Measurements from ENCODE around the gene PLIN5.

The PLIN5 gene

DNA sequence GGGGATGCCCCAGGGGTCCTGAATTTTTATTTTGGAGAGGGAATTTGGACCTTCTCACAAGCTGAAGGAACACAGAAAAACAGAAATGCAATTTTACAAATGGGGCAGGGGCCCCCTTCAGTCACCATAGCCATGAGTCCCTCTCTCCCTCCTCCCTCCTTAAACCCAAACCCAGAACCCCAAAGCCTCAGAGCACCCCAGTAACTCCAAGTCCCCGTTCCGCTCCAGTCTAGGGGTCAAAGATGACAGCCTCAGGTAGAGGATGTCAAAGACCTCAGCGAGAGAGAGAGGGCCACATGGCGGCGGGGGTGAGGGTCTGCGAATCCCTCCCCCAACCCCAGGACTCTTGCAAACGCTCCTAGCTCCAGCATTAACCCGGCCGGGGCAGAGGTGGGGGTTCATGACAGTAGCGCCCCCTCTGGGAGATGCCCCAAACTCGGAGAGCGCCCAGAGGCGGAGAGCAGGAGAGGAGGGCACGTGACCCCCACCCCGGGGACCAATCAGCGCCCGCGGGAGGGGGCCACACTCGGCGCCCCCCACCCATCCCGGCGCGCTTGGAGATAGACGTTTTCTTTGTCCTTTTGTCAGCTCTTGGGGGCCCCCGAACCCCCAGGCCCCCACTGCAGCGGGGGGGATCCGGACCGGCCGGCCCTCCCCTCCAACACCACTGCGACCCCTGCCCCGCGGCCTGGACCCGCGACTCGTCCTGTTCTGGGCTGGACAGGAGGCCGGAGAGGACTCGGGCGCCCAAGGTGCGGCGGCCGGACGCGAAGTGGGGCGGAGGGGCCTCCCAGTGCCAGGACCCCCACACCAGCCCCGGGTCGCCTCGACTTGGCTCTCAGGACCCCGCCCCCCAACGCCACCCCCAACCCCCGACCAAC is 45.2 kb upstream of the PLIN5 start:
- no peak overlapping the region for H3K4me3 ChIP-seq (ENCODE audit: low read depth, low read length)
- DNase-seq (ENCODE audit: low read depth), result no peak
- TF ChIP-seq, protein P1, sequence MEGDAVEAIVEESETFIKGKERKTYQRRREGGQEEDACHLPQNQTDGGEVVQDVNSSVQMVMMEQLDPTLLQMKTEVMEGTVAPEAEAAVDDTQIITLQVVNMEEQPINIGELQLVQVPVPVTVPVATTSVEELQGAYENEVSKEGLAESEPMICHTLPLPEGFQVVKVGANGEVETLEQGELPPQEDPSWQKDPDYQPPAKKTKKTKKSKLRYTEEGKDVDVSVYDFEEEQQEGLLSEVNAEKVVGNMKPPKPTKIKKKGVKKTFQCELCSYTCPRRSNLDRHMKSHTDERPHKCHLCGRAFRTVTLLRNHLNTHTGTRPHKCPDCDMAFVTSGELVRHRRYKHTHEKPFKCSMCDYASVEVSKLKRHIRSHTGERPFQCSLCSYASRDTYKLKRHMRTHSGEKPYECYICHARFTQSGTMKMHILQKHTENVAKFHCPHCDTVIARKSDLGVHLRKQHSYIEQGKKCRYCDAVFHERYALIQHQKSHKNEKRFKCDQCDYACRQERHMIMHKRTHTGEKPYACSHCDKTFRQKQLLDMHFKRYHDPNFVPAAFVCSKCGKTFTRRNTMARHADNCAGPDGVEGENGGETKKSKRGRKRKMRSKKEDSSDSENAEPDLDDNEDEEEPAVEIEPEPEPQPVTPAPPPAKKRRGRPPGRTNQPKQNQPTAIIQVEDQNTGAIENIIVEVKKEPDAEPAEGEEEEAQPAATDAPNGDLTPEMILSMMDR (IDR thresholded peaks at IDR 0.05; ENCODE audit: low read depth, low read length, missing control alignments), result no peak

DNA sequence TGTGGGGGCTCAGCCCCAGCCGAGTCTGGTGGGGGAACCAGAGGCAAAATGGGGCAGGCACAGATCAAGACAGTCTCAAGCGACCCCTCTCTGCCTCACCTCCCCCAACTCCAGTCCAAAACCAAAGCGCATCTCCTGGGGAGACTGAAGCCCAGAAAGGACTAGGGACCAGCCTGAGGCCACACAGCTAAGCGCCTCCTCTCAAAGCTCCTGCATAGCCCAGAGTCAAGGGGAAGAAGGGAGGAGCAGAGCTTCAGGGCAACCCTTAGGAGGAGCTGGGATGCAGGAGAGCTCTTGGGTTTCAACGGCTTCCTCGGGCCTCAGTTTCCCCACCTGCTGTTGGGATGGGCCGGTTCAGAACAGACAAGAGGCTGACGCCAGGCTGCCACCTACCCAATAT is 44.4 kb upstream of the PLIN5 start:
- TF ChIP-seq, protein P1 (IDR thresholded peaks at IDR 0.05; ENCODE audit: low read depth, low read length, missing control alignments), result no peak
- H3K4me3 ChIP-seq (ENCODE audit: low read depth, low read length), result no peak overlapping the region
- no peak for DNase-seq (ENCODE audit: low read depth)

DNA sequence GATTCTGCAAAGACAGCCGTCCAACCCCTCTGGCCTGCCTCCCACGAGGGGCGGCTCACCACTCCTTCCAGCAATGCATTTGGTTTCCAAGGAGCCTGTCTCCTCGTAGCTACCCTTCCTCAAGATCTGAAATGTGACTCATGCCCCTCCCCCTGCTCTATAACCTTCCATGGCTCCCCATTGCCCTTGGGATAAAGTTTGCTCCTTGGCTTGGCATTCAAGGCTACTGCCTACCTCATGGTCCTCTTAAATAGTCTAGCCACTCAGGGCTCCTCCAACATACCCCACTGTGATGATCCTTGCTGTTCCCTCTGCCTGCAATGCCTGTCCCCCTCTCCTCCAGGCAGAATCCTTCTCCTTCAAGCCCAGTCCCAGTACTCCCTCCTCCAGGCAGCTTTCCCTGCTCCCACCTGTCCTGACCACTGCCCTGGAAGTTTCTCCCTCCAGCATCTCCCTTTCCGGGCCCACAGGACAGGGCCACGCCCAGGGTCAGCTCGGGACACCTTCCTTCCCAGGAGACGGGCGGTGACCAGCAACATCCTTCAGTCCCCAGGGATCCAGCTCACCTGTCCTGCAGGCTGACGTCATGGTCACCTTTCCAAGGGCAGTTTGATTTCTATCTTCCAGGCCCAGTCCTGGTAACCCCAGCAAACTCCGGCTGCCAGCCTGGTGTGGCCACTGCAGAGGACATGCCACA is 43.7 kb upstream of the PLIN5 start:
- TF ChIP-seq, protein P1 (IDR thresholded peaks at IDR 0.05; ENCODE audit: low read depth, low read length, missing control alignments), result no peak
- no peak overlapping the region for H3K4me3 ChIP-seq (ENCODE audit: low read depth, low read length)
- DNase-seq (ENCODE audit: low read depth), result no peak

DNA sequence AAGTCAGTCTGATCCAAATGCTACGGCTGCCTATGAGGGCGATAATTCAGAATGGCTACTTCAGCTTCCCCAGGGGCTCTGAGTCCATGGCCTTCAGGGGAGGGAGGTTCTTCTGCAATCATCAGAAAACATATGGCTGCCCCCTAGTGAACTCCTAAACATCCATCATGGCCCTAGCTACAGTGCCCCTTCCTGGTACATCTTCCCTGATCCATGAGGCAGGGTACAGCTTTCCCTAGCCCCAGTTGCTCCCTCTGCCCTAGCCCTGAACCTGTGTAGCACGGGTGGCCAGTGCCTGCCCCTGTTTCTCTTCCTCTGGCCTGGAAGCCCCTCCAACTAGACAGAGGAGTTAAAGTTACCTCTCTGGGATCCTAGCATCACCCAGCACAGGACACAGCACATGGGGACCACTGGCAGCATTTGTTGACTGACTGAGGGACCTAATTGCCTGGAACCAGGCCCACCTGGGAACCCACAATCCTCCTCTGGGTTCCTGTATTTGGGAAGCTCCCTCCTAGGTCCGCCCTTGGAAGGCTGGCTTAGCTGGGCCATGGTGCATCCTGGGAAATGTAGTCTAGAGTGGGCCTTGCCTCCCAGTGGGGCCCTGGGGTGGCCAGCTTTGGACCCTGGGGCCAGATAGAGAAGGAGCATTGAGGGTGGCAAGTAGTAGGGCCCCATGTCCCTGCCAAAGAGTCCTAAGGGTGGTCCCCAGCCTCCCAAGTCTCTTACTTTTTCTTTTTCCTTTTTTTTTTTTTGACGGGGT is 42.2 kb upstream of the PLIN5 start:
- DNase-seq (ENCODE audit: low read depth), result no peak
- TF ChIP-seq, protein P1 (IDR thresholded peaks at IDR 0.05; ENCODE audit: low read depth, low read length, missing control alignments), result no peak
- no peak overlapping the region for H3K4me3 ChIP-seq (ENCODE audit: low read depth, low read length)

DNA sequence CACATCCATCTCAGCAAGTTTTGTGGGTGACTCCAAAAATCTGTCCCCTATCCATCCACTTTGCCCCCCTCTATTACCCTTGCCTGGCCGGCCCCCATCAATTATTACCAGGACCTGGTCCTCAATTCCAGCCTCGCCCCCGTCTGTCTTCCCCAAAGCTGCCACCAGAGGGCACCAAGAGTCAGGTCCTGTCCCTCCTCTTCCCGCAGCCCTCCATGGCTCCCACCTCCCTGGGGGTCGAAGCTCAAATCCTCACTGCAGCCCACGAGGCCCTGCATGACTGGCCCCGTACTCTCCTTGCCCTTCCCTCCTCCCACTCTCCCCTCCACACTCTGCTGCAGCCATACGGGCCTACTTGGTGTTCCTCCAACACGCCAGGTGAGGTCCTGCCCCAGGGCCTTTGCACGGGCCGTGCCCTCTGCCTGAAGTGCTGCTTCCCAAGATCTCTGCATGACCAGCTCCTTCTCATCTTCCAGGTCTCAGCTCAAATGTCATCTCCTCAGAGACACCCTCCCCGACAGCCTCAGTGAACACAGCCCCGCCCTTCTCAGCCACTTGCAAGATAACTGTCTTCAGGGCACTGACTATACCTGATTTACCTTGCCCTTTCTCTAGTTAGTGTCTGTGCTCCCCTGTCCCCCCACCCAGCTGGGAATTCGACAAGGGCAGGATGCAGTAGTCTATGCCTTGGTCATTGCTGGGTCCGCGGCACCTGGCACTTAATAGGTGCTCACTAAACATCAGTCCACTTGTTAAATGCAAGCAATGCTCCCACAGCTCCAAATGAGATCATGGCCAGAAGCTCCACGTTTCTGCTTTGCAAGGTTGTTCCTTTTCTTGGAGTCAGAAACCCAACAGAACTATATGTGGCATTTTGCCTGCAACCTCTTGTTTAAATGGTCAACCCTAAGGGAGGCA is 41.3 kb upstream of the PLIN5 start:
- no peak overlapping the region for H3K4me3 ChIP-seq (ENCODE audit: low read depth, low read length)
- TF ChIP-seq, protein P1 (IDR thresholded peaks at IDR 0.05; ENCODE audit: low read depth, low read length, missing control alignments), result peak; percentile 81
- no peak for DNase-seq (ENCODE audit: low read depth)

All from GM12864 (cell line).